ENCODE results near the gene RAVER2.

DNA sequence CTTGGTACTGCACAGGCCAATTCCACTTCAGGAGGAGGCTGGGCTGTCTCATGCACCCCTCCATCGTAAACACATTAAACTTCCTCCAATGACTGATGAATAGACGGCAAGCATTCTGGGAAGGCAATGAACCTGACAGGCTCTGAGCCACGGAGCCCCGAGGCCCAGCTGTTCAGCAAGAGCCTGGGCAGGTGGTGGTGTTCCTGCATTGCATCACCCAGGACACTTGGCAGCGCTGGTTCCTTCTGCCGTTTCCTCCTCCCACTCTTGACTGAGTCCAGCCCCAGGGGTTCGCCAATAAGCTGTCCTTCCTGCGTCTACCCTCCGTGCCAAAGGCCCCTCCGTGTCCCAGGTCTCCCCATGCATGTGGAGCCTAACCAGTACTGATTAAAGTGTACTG lies 111.7 kb downstream of the RAVER2 start:
- TF ChIP-seq NFE2L2 (conservative IDR thresholded peaks at IDR 0.05; ENCODE audit: low read length) (no peak), CEBPB (IDR thresholded peaks at IDR 0.05) (no peak), POLR2A (IDR thresholded peaks at IDR 0.05; ENCODE audit: low read length) (no peak), PHF8 (IDR thresholded peaks at IDR 0.05; ENCODE audit: borderline replicate concordance, low read depth) (no peak), ZFP36 (IDR thresholded peaks at IDR 0.05; ENCODE audit: borderline replicate concordance, partially characterized antibody) (no peak), EP300 (IDR thresholded peaks at IDR 0.05) (no peak), BHLHE40 (IDR thresholded peaks at IDR 0.05; ENCODE audit: low read depth, low read length) (no peak), POLR2AphosphoS2 (conservative IDR thresholded peaks at IDR 0.05; ENCODE audit: low read length) (no peak), FOSL2 (IDR thresholded peaks at IDR 0.05) (no peak), FOSL2 (CRISPR knock-in tag; IDR thresholded peaks at IDR 0.05) (no peak)
- TF ChIP-seq, protein P1, sequence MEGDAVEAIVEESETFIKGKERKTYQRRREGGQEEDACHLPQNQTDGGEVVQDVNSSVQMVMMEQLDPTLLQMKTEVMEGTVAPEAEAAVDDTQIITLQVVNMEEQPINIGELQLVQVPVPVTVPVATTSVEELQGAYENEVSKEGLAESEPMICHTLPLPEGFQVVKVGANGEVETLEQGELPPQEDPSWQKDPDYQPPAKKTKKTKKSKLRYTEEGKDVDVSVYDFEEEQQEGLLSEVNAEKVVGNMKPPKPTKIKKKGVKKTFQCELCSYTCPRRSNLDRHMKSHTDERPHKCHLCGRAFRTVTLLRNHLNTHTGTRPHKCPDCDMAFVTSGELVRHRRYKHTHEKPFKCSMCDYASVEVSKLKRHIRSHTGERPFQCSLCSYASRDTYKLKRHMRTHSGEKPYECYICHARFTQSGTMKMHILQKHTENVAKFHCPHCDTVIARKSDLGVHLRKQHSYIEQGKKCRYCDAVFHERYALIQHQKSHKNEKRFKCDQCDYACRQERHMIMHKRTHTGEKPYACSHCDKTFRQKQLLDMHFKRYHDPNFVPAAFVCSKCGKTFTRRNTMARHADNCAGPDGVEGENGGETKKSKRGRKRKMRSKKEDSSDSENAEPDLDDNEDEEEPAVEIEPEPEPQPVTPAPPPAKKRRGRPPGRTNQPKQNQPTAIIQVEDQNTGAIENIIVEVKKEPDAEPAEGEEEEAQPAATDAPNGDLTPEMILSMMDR (IDR thresholded peaks at IDR 0.05), result no peak
- TF ChIP-seq, protein P2, sequence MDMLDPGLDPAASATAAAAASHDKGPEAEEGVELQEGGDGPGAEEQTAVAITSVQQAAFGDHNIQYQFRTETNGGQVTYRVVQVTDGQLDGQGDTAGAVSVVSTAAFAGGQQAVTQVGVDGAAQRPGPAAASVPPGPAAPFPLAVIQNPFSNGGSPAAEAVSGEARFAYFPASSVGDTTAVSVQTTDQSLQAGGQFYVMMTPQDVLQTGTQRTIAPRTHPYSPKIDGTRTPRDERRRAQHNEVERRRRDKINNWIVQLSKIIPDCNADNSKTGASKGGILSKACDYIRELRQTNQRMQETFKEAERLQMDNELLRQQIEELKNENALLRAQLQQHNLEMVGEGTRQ (IDR thresholded peaks at IDR 0.05), result no peak
- TF ChIP-seq, protein P3, sequence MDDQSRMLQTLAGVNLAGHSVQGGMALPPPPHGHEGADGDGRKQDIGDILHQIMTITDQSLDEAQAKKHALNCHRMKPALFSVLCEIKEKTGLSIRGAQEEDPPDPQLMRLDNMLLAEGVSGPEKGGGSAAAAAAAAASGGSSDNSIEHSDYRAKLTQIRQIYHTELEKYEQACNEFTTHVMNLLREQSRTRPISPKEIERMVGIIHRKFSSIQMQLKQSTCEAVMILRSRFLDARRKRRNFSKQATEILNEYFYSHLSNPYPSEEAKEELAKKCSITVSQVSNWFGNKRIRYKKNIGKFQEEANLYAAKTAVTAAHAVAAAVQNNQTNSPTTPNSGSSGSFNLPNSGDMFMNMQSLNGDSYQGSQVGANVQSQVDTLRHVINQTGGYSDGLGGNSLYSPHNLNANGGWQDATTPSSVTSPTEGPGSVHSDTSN (IDR thresholded peaks at IDR 0.05), result no peak
- TF ChIP-seq, protein P4, sequence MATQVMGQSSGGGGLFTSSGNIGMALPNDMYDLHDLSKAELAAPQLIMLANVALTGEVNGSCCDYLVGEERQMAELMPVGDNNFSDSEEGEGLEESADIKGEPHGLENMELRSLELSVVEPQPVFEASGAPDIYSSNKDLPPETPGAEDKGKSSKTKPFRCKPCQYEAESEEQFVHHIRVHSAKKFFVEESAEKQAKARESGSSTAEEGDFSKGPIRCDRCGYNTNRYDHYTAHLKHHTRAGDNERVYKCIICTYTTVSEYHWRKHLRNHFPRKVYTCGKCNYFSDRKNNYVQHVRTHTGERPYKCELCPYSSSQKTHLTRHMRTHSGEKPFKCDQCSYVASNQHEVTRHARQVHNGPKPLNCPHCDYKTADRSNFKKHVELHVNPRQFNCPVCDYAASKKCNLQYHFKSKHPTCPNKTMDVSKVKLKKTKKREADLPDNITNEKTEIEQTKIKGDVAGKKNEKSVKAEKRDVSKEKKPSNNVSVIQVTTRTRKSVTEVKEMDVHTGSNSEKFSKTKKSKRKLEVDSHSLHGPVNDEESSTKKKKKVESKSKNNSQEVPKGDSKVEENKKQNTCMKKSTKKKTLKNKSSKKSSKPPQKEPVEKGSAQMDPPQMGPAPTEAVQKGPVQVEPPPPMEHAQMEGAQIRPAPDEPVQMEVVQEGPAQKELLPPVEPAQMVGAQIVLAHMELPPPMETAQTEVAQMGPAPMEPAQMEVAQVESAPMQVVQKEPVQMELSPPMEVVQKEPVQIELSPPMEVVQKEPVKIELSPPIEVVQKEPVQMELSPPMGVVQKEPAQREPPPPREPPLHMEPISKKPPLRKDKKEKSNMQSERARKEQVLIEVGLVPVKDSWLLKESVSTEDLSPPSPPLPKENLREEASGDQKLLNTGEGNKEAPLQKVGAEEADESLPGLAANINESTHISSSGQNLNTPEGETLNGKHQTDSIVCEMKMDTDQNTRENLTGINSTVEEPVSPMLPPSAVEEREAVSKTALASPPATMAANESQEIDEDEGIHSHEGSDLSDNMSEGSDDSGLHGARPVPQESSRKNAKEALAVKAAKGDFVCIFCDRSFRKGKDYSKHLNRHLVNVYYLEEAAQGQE (IDR thresholded peaks at IDR 0.05), result no peak

Data from A549 (cell line).